HepG2 (cell line): ENCODE measurements around the gene CHTF18. TPM values are rescaled to one million over a fixed set of nuclear protein-coding genes. Genes with fewer than 3 reads are reported as not detected.

Source experiments
- DPF2 ChIP-seq: sonication (generic); formaldehyde crosslinking; IDR thresholded peaks from 2 replicates; pipeline ENCODE4 v1.4.0; 2020; ENCODE audit warnings: mild to moderate bottlenecking, low read depth, missing genetic modification reagents, borderline replicate concordance
- DR1 ChIP-seq: sonication (generic); formaldehyde crosslinking; IDR thresholded peaks from 2 replicates; pipeline ENCODE4 v1.8.0; 2021; ENCODE audit warnings: mild to moderate bottlenecking, missing genetic modification reagents, inconsistent platforms
- ELF3 ChIP-seq: IDR thresholded peaks from 2 replicates; pipeline ENCODE4 v1.6.1; 2016; ENCODE audit warnings: missing genetic modification reagents, missing compliant biosample characterization
- GATAD2A ChIP-seq: IDR thresholded peaks from 2 replicates; pipeline ENCODE4 v1.6.1; 2016
- GZF1 ChIP-seq: sonication (generic); formaldehyde crosslinking; IDR thresholded peaks from 2 replicates; pipeline ENCODE4 v1.5.1; 2020; ENCODE audit warnings: mild to moderate bottlenecking, missing genetic modification reagents
- JARID2 ChIP-seq: sonication (generic); formaldehyde crosslinking; IDR thresholded peaks from 2 replicates; pipeline ENCODE4 v1.8.1; 2023; ENCODE audit warnings: missing genetic modification reagents, inconsistent platforms; ENCODE audit not compliant: insufficient replicate concordance
- MAFF ChIP-seq: IDR thresholded peaks from 2 replicates; pipeline ENCODE4 v1.6.1; 2011; ENCODE audit warnings: low read depth, low read length, improper control_type of control experiment
- NR2F2 ChIP-seq: IDR thresholded peaks from 2 replicates; pipeline ENCODE4 v1.6.1; 2012; ENCODE audit warnings: low read depth, inconsistent platforms, borderline replicate concordance
- ONECUT2 ChIP-seq: sonication (generic); formaldehyde crosslinking; IDR thresholded peaks from 2 replicates; pipeline ENCODE4 v1.4.0; 2020; ENCODE audit warnings: missing genetic modification reagents
- SNRNP70 ChIP-seq: fragments of 200-400 bp; formaldehyde crosslinking; IDR thresholded peaks from 2 replicates; pipeline ENCODE4 v1.6.1; 2017; ENCODE audit warnings: mild to moderate bottlenecking, low read depth, low read length, moderate library complexity
- SPEN ChIP-seq: sonication (generic); formaldehyde crosslinking; IDR thresholded peaks from 2 replicates; pipeline ENCODE4 v1.5.1; 2020; ENCODE audit warnings: low read depth, mild to moderate bottlenecking, missing genetic modification reagents
- TGIF2 ChIP-seq: IDR thresholded peaks from 2 replicates; pipeline ENCODE4 v1.6.1; 2016; ENCODE audit warnings: control low read depth, missing compliant biosample characterization
- ZFAT ChIP-seq: sonication (generic); formaldehyde crosslinking; conservative IDR thresholded peaks from 2 replicates; pipeline ENCODE4 v1.8.1; 2023; ENCODE audit warnings: missing genetic modification reagents, inconsistent platforms
- ZMYM4 ChIP-seq: sonication (generic); formaldehyde crosslinking; IDR thresholded peaks from 2 replicates; pipeline ENCODE4 v1.8.1; 2023; ENCODE audit warnings: mild to moderate bottlenecking, missing genetic modification reagents
- ZNF143 ChIP-seq: sonication (generic); formaldehyde crosslinking; IDR thresholded peaks from 2 replicates; pipeline ENCODE4 v1.4.0; 2020; ENCODE audit warnings: missing genetic modification reagents
- ZNF292 ChIP-seq: sonication (generic); formaldehyde crosslinking; IDR thresholded peaks from 2 replicates; pipeline ENCODE4 v1.8.1; 2022; ENCODE audit warnings: mild to moderate bottlenecking, low read depth, missing genetic modification reagents, borderline replicate concordance
- ZNF484 ChIP-seq: sonication (generic); formaldehyde crosslinking; IDR thresholded peaks from 2 replicates; pipeline ENCODE4 v1.5.1; 2020; ENCODE audit warnings: mild to moderate bottlenecking, low read depth, missing genetic modification reagents, borderline replicate concordance
- ZNF607 ChIP-seq: sonication (generic); formaldehyde crosslinking; IDR thresholded peaks from 2 replicates; pipeline ENCODE4 v1.5.1; 2020; ENCODE audit warnings: missing genetic modification reagents, mild to moderate bottlenecking, borderline replicate concordance
- ZNF672 ChIP-seq: sonication (generic); formaldehyde crosslinking; IDR thresholded peaks from 2 replicates; pipeline ENCODE4 v1.8.1; 2022; ENCODE audit warnings: missing genetic modification reagents
- ZNF777 ChIP-seq: sonication (generic); formaldehyde crosslinking; IDR thresholded peaks from 2 replicates; pipeline ENCODE4 v1.4.0; 2020; ENCODE audit warnings: missing genetic modification reagents
- polyA plus RNA-seq, 8 experiments: library from polyadenylated mRNA; depleted of rRNA in 3 of 8; stranded (reverse) in 7 of 8; unstranded in 1 of 8; fragments of >200 nt; fragmentation: Illumina TruSeq in 4 of 8; extraction: Trizol in 4 of 8; gene quantifications; 2 replicates each; pipeline versions ENCODE4 v1.2.1 to v1.2.3, GENCODE V29; 2011 to 2016; ENCODE audit warnings: low read depth in 4 of 8, missing spikeins in 1 of 8, mixed read lengths in 1 of 8; ENCODE audit not compliant: insufficient read depth in 1 of 8
- total RNA-seq, 5 experiments: library from RNA; depleted of rRNA; stranded (reverse); fragments of >200 nt; fragmentation: Illumina TruSeq; extraction: Trizol; gene quantifications; 2 replicates each; pipeline ENCODE4 v1.2.3, GENCODE V29; 2016; ENCODE audit warnings: low read depth in 1 of 5
- TF ChIP-seq, protein P1 (sequence below): sonication (generic); formaldehyde crosslinking; IDR thresholded peaks from 2 replicates; pipeline ENCODE4 v1.4.0; 2020; ENCODE audit warnings: missing genetic modification reagents; ENCODE audit errors: not compliant biosample characterization
- TF ChIP-seq, protein P2 (sequence below): sonication (generic); formaldehyde crosslinking; IDR thresholded peaks from 2 replicates; pipeline ENCODE4 v1.5.1; 2020; ENCODE audit warnings: mild to moderate bottlenecking, missing genetic modification reagents
- TF ChIP-seq, protein P3 (sequence below): sonication (generic); formaldehyde crosslinking; IDR thresholded peaks from 2 replicates; pipeline ENCODE4 v1.5.1; 2020; ENCODE audit warnings: mild to moderate bottlenecking, moderate library complexity, missing genetic modification reagents
- TF ChIP-seq, protein P4 (sequence below): sonication (generic); formaldehyde crosslinking; IDR thresholded peaks from 2 replicates; pipeline ENCODE4 v1.4.0; 2020; ENCODE audit warnings: missing genetic modification reagents
- TF ChIP-seq, protein P5 (sequence below): sonication (generic); formaldehyde crosslinking; conservative IDR thresholded peaks from 2 replicates; pipeline ENCODE4 v1.8.0; 2022; ENCODE audit warnings: mild to moderate bottlenecking, moderate library complexity, missing genetic modification reagents

CHTF18 gene
- total and polyA plus RNA-seq, 2 of the 13 experiments (the other 11 are each of a cell fraction or from before 2014, with no cell fraction given) = 8.6 to 22.9 TPM

DNA sequence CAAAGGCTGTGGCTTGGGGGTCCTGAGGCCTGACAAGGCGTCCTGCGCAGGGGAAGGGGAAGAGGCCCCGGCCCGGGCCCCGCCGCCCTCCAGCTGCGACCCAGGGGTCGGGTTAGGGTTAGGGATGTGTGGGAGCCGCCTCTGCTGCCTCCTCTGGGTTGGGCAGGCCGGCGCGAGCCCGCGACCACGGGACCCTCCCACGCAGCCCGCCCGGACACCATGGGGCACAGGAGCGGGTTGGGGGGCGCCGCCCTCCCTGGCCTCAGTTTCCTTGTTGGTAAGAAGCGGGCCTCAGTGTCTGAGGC lies 48.0 kb upstream of the CHTF18 start (continued):
- TF ChIP-seq, protein P1, sequence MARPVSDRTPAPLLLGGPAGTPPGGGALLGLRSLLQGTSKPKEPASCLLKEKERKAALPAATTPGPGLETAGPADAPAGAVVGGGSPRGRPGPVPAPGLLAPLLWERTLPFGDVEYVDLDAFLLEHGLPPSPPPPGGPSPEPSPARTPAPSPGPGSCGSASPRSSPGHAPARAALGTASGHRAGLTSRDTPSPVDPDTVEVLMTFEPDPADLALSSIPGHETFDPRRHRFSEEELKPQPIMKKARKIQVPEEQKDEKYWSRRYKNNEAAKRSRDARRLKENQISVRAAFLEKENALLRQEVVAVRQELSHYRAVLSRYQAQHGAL (CRISPR knock-in tag) = no peak
- TF ChIP-seq ZNF777 (CRISPR knock-in tag) = 0 out of 2 replicates have a peak, but pooled peaks have one; percentile 14
- no peak for TF ChIP-seq ZNF143 (CRISPR knock-in tag)
- TF ChIP-seq ZNF292 (CRISPR knock-in tag) = no peak
- no peak for TF ChIP-seq DPF2 (CRISPR knock-in tag)
- TF ChIP-seq, protein P2, sequence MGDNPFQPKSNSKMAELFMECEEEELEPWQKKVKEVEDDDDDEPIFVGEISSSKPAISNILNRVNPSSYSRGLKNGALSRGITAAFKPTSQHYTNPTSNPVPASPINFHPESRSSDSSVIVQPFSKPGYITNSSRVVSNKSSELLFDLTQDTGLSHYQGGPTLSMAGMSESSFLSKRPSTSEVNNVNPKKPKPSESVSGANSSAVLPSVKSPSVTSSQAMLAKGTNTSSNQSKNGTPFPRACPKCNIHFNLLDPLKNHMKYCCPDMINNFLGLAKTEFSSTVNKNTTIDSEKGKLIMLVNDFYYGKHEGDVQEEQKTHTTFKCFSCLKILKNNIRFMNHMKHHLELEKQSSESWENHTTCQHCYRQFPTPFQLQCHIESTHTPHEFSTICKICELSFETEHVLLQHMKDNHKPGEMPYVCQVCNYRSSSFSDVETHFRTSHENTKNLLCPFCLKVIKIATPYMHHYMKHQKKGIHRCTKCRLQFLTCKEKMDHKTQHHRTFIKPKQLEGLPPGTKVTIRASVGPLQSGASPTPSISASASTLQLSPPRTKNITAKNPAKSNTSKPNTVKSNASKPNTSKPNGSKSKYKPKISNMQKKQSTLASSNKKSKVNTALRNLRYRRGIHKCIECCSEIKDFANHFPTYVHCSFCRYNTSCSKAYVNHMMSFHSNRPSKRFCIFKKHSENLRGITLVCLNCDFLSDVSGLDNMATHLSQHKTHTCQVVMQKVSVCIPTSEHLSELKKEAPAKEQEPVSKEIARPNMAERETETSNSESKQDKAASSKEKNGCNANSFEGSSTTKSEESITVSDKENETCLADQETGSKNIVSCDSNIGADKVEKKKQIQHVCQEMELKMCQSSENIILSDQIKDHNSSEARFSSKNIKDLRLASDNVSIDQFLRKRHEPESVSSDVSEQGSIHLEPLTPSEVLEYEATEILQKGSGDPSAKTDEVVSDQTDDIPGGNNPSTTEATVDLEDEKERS (CRISPR knock-in tag) = no peak
- TF ChIP-seq GZF1 (CRISPR knock-in tag) = 0 out of 2 replicates have a peak, but pooled peaks have one; percentile 6
- TF ChIP-seq SPEN (CRISPR knock-in tag) = no peak
- TF ChIP-seq NR2F2 = no peak
- TF ChIP-seq, protein P3, sequence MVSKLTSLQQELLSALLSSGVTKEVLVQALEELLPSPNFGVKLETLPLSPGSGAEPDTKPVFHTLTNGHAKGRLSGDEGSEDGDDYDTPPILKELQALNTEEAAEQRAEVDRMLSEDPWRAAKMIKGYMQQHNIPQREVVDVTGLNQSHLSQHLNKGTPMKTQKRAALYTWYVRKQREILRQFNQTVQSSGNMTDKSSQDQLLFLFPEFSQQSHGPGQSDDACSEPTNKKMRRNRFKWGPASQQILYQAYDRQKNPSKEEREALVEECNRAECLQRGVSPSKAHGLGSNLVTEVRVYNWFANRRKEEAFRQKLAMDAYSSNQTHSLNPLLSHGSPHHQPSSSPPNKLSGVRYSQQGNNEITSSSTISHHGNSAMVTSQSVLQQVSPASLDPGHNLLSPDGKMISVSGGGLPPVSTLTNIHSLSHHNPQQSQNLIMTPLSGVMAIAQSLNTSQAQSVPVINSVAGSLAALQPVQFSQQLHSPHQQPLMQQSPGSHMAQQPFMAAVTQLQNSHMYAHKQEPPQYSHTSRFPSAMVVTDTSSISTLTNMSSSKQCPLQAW (CRISPR knock-in tag) = no peak
- no peak for TF ChIP-seq ZNF484
- no peak for TF ChIP-seq ZFAT (CRISPR knock-in tag)
- TF ChIP-seq ONECUT2 (CRISPR knock-in tag) = no peak
- TF ChIP-seq GATAD2A = no peak
- TF ChIP-seq, protein P4, sequence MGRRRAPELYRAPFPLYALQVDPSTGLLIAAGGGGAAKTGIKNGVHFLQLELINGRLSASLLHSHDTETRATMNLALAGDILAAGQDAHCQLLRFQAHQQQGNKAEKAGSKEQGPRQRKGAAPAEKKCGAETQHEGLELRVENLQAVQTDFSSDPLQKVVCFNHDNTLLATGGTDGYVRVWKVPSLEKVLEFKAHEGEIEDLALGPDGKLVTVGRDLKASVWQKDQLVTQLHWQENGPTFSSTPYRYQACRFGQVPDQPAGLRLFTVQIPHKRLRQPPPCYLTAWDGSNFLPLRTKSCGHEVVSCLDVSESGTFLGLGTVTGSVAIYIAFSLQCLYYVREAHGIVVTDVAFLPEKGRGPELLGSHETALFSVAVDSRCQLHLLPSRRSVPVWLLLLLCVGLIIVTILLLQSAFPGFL (CRISPR knock-in tag) = no peak
- TF ChIP-seq ELF3 (CRISPR knock-in tag) = no peak
- TF ChIP-seq ZNF672 (CRISPR knock-in tag) = no peak
- TF ChIP-seq DR1 (CRISPR knock-in tag) = no peak
- no peak for TF ChIP-seq ZNF607
- TF ChIP-seq, protein P5, sequence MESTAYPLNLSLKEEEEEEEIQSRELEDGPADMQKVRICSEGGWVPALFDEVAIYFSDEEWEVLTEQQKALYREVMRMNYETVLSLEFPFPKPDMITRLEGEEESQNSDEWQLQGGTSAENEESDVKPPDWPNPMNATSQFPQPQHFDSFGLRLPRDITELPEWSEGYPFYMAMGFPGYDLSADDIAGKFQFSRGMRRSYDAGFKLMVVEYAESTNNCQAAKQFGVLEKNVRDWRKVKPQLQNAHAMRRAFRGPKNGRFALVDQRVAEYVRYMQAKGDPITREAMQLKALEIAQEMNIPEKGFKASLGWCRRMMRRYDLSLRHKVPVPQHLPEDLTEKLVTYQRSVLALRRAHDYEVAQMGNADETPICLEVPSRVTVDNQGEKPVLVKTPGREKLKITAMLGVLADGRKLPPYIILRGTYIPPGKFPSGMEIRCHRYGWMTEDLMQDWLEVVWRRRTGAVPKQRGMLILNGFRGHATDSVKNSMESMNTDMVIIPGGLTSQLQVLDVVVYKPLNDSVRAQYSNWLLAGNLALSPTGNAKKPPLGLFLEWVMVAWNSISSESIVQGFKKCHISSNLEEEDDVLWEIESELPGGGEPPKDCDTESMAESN = no peak
- TF ChIP-seq TGIF2 = no peak
- TF ChIP-seq MAFF = no peak
- no peak for TF ChIP-seq ZMYM4 (CRISPR knock-in tag)
- TF ChIP-seq SNRNP70 = no peak
- peak; percentile 4 for TF ChIP-seq JARID2 (CRISPR knock-in tag)
